GM18951 (cell line): Measurements from ENCODE around the gene MYO1A.

Experiments used
- POLR2A ChIP-seq: IDR thresholded peaks from 4 replicates; pipeline ENCODE4 v1.6.1; 2011; ENCODE audit warnings: mild to moderate bottlenecking; ENCODE audit not compliant: insufficient read length, insufficient read depth; ENCODE audit errors: extremely low read depth
- in situ Hi-C: fragments of 300-500 bp; cut with MboI; formaldehyde crosslinking; loops from one replicate; pipeline ENCODE4 v1.12.0; 2022; ENCODE audit warnings: low sequenced_read_pairs, mixed read lengths, inconsistent platforms; ENCODE audit not compliant: unreplicated experiment

Gene MYO1A

GRCh38 chr12:56996793-56997545, 53.0 kb downstream of the MYO1A start:
- no peak for TF ChIP-seq POLR2A

GRCh38 chr12:56995930-56996496, 53.9 kb downstream of the MYO1A start:
- in situ Hi-C loops, result loop anchor here (25.0 kb wide), 1 partner anchor 484 kb away; the partner anchor contains the start of gene RBMS2
- TF ChIP-seq POLR2A, result no peak

More at GRCh38 chr12:56996793-56997545, 53.0 kb downstream of the MYO1A start:
- in situ Hi-C loops, result loop anchor here (25.0 kb wide), 1 partner anchor 485 kb away; the partner anchor contains the start of gene RBMS2

DNA sequence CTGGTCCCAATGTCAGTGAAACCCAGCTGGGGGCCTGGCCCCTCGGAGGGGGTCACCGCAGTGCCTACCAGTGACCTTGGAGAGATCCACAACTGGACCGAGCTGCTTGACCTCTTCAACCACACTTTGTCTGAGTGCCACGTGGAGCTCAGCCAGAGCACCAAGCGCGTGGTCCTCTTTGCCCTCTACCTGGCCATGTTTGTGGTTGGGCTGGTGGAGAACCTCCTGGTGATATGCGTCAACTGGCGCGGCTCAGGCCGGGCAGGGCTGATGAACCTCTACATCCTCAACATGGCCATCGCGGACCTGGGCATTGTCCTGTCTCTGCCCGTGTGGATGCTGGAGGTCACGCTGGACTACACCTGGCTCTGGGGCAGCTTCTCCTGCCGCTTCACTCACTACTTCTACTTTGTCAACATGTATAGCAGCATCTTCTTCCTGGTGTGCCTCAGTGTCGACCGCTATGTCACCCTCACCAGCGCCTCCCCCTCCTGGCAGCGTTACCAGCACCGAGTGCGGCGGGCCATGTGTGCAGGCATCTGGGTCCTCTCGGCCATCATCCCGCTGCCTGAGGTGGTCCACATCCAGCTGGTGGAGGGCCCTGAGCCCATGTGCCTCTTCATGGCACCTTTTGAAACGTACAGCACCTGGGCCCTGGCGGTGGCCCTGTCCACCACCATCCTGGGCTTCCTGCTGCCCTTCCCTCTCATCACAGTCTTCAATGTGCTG, 54.6 kb downstream of the MYO1A start:
- no peak for TF ChIP-seq POLR2A
- in situ Hi-C loops, result loop anchor here (25.0 kb wide), 1 partner anchor 483 kb away; the partner anchor contains the start of gene RBMS2

GRCh38 chr12:56994231-56994746, 55.6 kb downstream of the MYO1A start:
- in situ Hi-C loops, result loop anchor here (25.0 kb wide), 1 partner anchor 482 kb away; the partner anchor contains the start of gene RBMS2
- TF ChIP-seq POLR2A, result no peak

DNA sequence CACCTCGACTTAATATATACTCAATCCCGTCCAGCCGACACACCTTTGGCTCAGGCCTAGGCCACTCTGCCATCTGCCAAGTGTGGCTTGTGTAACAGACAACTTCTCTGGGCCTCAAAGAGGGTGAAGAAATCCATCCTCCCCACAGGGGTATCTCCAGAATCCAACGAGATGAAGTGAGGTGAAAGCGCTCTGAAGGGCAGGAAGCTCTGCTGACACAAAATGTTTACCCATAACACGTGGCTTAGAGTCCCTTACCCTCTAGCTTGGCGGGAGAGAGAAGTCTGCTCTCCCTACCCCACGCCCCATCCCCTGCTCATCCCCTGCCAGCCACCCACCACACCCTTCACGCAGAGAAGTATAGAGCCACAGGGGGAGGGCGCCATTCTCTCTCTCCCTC, 56.6 kb downstream of the MYO1A start:
- in situ Hi-C loops, result loop anchor here (25.0 kb wide), 1 partner anchor 481 kb away; the partner anchor contains the start of gene RBMS2
- TF ChIP-seq POLR2A, result no peak

- no peak for TF ChIP-seq POLR2A
- in situ Hi-C loops, result loop anchor here (25.0 kb wide), 1 partner anchor 479 kb away; the partner anchor contains the start of gene RBMS2
Observed at GRCh38 chr12:56991319-56992246, 58.3 kb downstream of the MYO1A start.

DNA sequence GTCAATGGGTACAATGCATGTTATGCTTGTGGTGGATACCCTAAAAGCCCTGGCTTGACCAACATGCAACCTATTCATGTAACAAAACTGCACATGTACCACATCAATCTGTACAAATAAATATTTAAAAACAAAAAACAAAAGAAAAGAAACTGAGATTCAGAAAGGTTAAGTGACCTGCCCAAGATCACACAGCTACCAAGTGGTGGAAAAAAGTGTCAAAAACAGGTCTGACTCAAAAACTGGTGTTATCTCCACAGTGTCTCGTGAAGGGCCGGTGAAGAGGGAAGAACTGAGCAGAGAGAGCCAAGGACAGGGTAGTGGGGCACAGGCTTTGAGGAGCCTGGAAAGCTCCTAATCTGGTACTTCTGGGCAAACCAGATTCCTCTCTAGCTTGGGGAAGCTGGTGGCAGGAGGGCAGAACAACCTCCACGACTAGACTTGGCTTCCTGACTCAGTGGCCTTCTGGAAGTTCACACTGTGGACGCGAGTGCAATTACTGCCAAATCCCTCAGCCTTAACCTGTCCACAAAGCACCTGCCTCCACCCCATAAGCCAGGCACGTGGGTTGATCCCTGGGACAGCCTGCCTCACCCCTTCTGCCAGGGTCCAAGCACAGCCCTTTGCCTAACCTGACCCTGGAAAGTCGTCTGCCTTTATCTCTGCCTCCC, 59.1 kb downstream of the MYO1A start:
- in situ Hi-C loops, result loop anchor here (25.0 kb wide), 1 partner anchor 478 kb away; the partner anchor contains the start of gene RBMS2
- no peak for TF ChIP-seq POLR2A

- in situ Hi-C loops, result loop anchor here (5.0 to 25.0 kb wide), 2 partner anchors 233 to 478 kb away; partner anchors contain the start of gene RBMS2
- TF ChIP-seq POLR2A, result no peak
Observed at GRCh38 chr12:56989861-56990610, 59.9 kb downstream of the MYO1A start.

DNA sequence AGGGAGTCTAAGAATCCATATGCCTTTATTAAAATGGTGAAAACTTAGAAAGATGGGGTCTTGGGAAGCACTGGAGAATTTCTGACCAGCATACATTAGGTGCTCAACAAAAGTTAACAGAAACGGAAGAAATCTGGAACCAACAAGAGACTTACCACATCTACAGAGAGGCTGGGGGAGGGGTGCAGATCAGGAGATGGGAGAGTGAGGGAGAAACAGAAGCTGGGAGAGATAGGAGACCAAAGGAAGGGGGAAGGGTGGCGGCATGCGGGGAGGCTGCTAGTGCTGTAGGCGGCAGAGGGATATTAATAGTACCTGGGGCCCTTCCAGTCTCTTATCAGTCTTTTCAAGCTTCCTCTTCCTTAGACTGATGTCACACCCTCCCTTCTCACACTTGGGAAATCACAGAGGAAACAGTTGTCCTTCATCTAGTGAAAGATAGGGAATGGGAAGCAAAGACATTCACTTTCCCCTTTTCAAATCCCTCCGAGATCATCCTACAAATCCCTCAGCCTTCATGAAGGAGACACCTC, 61.7 kb downstream of the MYO1A start:
- in situ Hi-C loops, result loop anchor here (5.0 to 25.0 kb wide), 2 partner anchors 231 to 476 kb away; partner anchors contain the start of gene RBMS2
- TF ChIP-seq POLR2A, result no peak

GRCh38 chr12:56987551-56988053, 62.3 kb downstream of the MYO1A start:
- in situ Hi-C loops, result loop anchor here (5.0 to 25.0 kb wide), 2 partner anchors 230 to 475 kb away; partner anchors contain the start of gene RBMS2
- no peak for TF ChIP-seq POLR2A
